Vagina (tissue), 2 donors: ENCODE results near the gene CCDC141. TPM values are rescaled to one million over a fixed set of nuclear protein-coding genes. Genes with fewer than 3 reads are reported as not detected.

Experiments
- DNase-seq, 2 donors: peaks; one replicate each; pipeline ENCODE4 v3.0.0-alpha.2; 2017; ENCODE audit errors: extremely low spot score in 2 of 2
- H3K27ac ChIP-seq: fragments of 200-600 bp; sonication (generic); one replicate; pipeline ENCODE4 v1.5.1; 2019
- H3K27me3 ChIP-seq: fragments of 200-600 bp; sonication (generic); one replicate; pipeline ENCODE4 v1.5.1; 2019
- H3K36me3 ChIP-seq, 2 donors: fragments of 200-600 bp; sonication (generic); one replicate each; pipeline ENCODE4 v1.5.1; 2017 to 2019
- H3K4me1 ChIP-seq: fragments of 200-600 bp; sonication (generic); one replicate; pipeline ENCODE4 v1.5.1; 2019
- H3K4me3 ChIP-seq, 2 donors: fragments of 200-600 bp; sonication (generic); 1 replicate in 1 of 2; 2 replicates in 1 of 2; pipeline ENCODE4 v1.5.1; 2016 to 2019
- H3K9me3 ChIP-seq: fragments of 200-600 bp; sonication (generic); one replicate; pipeline ENCODE4 v1.5.1; 2019
- CTCF ChIP-seq, 3 experiments: fragments of 450-650 bp in 2 of 3; fragments of 200-600 bp in 1 of 3; sonication (generic) in 1 of 3; IDR thresholded peaks; one replicate each; pipeline ENCODE4 v1.5.1; 2017 to 2019; ENCODE audit warnings: antibody characterized with exemption in 3 of 3, mild to moderate bottlenecking in 2 of 3, moderate library complexity in 2 of 3
- POLR2A ChIP-seq, 2 donors: fragments of 450-650 bp; IDR thresholded peaks; one replicate each; pipeline ENCODE4 v1.6.1; 2017; ENCODE audit warnings: antibody characterized with exemption in 2 of 2, mild to moderate bottlenecking in 2 of 2, moderate library complexity in 2 of 2
- POLR2AphosphoS5 ChIP-seq, 2 donors: sonication (generic); formaldehyde crosslinking; IDR thresholded peaks; one replicate each; pipeline ENCODE4 v1.9.0; 2017; ENCODE audit warnings: antibody characterized with exemption in 2 of 2, mild to moderate bottlenecking in 2 of 2, low read depth in 1 of 2; ENCODE audit not compliant: insufficient read depth in 1 of 2
- intact Hi-C: fragments of 100-400 bp; cut with DNase I; formaldehyde crosslinking; loops from one replicate; pipeline ENCODE4 v1.15.1; 2023
- total RNA-seq: library from RNA; depleted of rRNA; stranded (reverse); fragments of >200 nt; gene quantifications from one replicate; pipeline ENCODE4 v1.2.3, GENCODE V29; 2016

CCDC141 gene
- total RNA-seq, 1 donor from 2014 or later: 2.0 TPM

GRCh38 chr2:178828486-178828881 lies 221.5 kb downstream of the CCDC141 start:
- DNase-seq: no peak
- no peaks in the 10 kb centered on the region for H3K9me3 ChIP-seq
- intact Hi-C loops: no loop called here
- H3K4me3 ChIP-seq: no peak overlapping the region
- H3K36me3 ChIP-seq: no peaks in the 10 kb centered on the region
- no peaks in the 10 kb centered on the region for H3K4me1 ChIP-seq
- no peak overlapping the region for H3K27ac ChIP-seq
- no peak for TF ChIP-seq POLR2A (IDR thresholded peaks at IDR 0.05)
- TF ChIP-seq POLR2AphosphoS5 (IDR thresholded peaks at IDR 0.05; ENCODE audit: insufficient read depth in 1 of 2, low read depth in 1 of 2): no peak
- no peaks in the 10 kb centered on the region for H3K27me3 ChIP-seq

- TF ChIP-seq POLR2A (IDR thresholded peaks at IDR 0.05) (no peak), CTCF (IDR thresholded peaks at IDR 0.05) (no peak), POLR2AphosphoS5 (IDR thresholded peaks at IDR 0.05; ENCODE audit: insufficient read depth in 1 of 2, low read depth in 1 of 2) (no peak)
- intact Hi-C loops: no loop called here
- H3K9me3 ChIP-seq: no peaks in the 10 kb centered on the region
Observed at GRCh38 chr2:178827739-178828485, 222.0 kb downstream of the CCDC141 start.

GRCh38 chr2:178827111-178827510 lies 222.8 kb downstream of the CCDC141 start:
- intact Hi-C loops: no loop called here
- Histone ChIP-seq H3K27me3 (no peaks in the 10 kb centered on the region), H3K9me3 (no peaks in the 10 kb centered on the region), H3K36me3 (no peaks in the 10 kb centered on the region), H3K4me3 (no peak overlapping the region), H3K4me1 (no peaks in the 10 kb centered on the region), H3K27ac (no peak overlapping the region)
- TF ChIP-seq POLR2A (IDR thresholded peaks at IDR 0.05): no peak
- no peak for DNase-seq

More at GRCh38 chr2:178827739-178828485, 222.0 kb downstream of the CCDC141 start:
- no peak overlapping the region for H3K27ac ChIP-seq
- no peaks in the 10 kb centered on the region for H3K4me1 ChIP-seq
- no peaks in the 10 kb centered on the region for H3K27me3 ChIP-seq
- no peaks in the 10 kb centered on the region for H3K36me3 ChIP-seq
- no peak overlapping the region for H3K4me3 ChIP-seq
- no peak for DNase-seq

GRCh38 chr2:178825183-178825582 lies 224.8 kb downstream of the CCDC141 start:
- H3K4me1 ChIP-seq: no peaks in the 10 kb centered on the region
- no peak overlapping the region for H3K27ac ChIP-seq
- TF ChIP-seq POLR2AphosphoS5 (IDR thresholded peaks at IDR 0.05; ENCODE audit: insufficient read depth in 1 of 2, low read depth in 1 of 2) (no peak), POLR2A (IDR thresholded peaks at IDR 0.05) (no peak), CTCF (IDR thresholded peaks at IDR 0.05) (no peak)
- no peak for DNase-seq
- H3K36me3 ChIP-seq: no peaks in the 10 kb centered on the region
- H3K9me3 ChIP-seq: no peaks in the 10 kb centered on the region
- intact Hi-C loops: no loop called here
- no peak overlapping the region for H3K4me3 ChIP-seq
- no peaks in the 10 kb centered on the region for H3K27me3 ChIP-seq

- Histone ChIP-seq H3K9me3 (no peaks in the 10 kb centered on the region), H3K4me3 (no peak overlapping the region), H3K36me3 (no peaks in the 10 kb centered on the region), H3K27ac (no peak overlapping the region), H3K4me1 (no peaks in the 10 kb centered on the region), H3K27me3 (no peaks in the 10 kb centered on the region)
- no peak for DNase-seq
- no peak for TF ChIP-seq POLR2AphosphoS5 (IDR thresholded peaks at IDR 0.05; ENCODE audit: insufficient read depth in 1 of 2, low read depth in 1 of 2)
- intact Hi-C loops: no loop called here
Observed at GRCh38 chr2:178824181-178824580, 225.8 kb downstream of the CCDC141 start.

GRCh38 chr2:178819992-178820391 lies 229.9 kb downstream of the CCDC141 start:
- Histone ChIP-seq H3K4me1 (no peaks in the 10 kb centered on the region), H3K4me3 (no peak overlapping the region), H3K27me3 (no peaks in the 10 kb centered on the region), H3K27ac (no peak overlapping the region), H3K36me3 (no peaks in the 10 kb centered on the region), H3K9me3 (no peaks in the 10 kb centered on the region)
- TF ChIP-seq POLR2A (IDR thresholded peaks at IDR 0.05) (no peak), POLR2AphosphoS5 (IDR thresholded peaks at IDR 0.05; ENCODE audit: insufficient read depth in 1 of 2, low read depth in 1 of 2) (no peak), CTCF (IDR thresholded peaks at IDR 0.05) (no peak)
- no peak for DNase-seq
- intact Hi-C loops: no loop called here
